Tibial nerve (tissue), 4 donors: ENCODE results near the gene DCP1B. TPM values are rescaled to one million over a fixed set of nuclear protein-coding genes. Genes with fewer than 3 reads are reported as not detected.

Source experiments
- DNase-seq, 2 donors: peaks; one replicate each; pipeline ENCODE4 v3.0.0-alpha.2; 2019; ENCODE audit warnings: low spot score in 2 of 2
- H3K27ac ChIP-seq, 4 donors: fragments of 200-600 bp; sonication (generic) in 3 of 4; one replicate each; pipeline ENCODE4 v1.5.1; 2017 to 2019; ENCODE audit warnings: mild to moderate bottlenecking in 1 of 4
- H3K27me3 ChIP-seq, 2 donors: fragments of 200-600 bp; sonication (generic) in 1 of 2; one replicate each; pipeline versions ENCODE4 v1.5.1 to v1.6.0; 2017 to 2019
- H3K36me3 ChIP-seq, 3 donors: fragments of 200-600 bp; sonication (generic); one replicate each; pipeline ENCODE4 v1.5.1; 2018 to 2019
- H3K4me1 ChIP-seq, 4 donors: fragments of 200-600 bp; sonication (generic) in 3 of 4; one replicate each; pipeline ENCODE4 v1.5.1; 2017 to 2019
- H3K4me3 ChIP-seq, 4 donors: fragments of 200-600 bp; sonication (generic) in 3 of 4; one replicate each; pipeline ENCODE4 v1.5.1; 2017 to 2019; ENCODE audit warnings: mild to moderate bottlenecking in 1 of 4, moderate library complexity in 1 of 4
- H3K9me3 ChIP-seq, 4 donors: fragments of 200-600 bp; sonication (generic) in 3 of 4; one replicate each; pipeline ENCODE4 v1.5.1; 2017 to 2019
- CTCF ChIP-seq, 5 experiments: fragments of 200-600 bp in 3 of 5; fragments of 450-650 bp in 2 of 5; sonication (generic) in 3 of 5; IDR thresholded peaks; one replicate each; pipeline ENCODE4 v1.5.1; 2016 to 2019; ENCODE audit warnings: antibody characterized with exemption in 5 of 5, mild to moderate bottlenecking in 3 of 5, moderate library complexity in 2 of 5
- EP300 ChIP-seq, 2 donors: sonication (generic); formaldehyde crosslinking; IDR thresholded peaks; one replicate each; pipeline ENCODE4 v1.6.1; 2017; ENCODE audit warnings: antibody characterized with exemption in 2 of 2, mild to moderate bottlenecking in 1 of 2
- POLR2A ChIP-seq, 2 donors: fragments of 450-650 bp; IDR thresholded peaks; one replicate each; pipeline ENCODE4 v1.6.1; 2017; ENCODE audit warnings: antibody characterized with exemption in 2 of 2, mild to moderate bottlenecking in 2 of 2, moderate library complexity in 2 of 2
- WGBS, 2 donors: methylation state at CpG; one replicate each; pipeline ENCODE4 v1.1.5; 2018; 5-methylcytosine and 5-hydroxymethylcytosine counted together
- total RNA-seq, 4 donors: library from RNA; depleted of rRNA; stranded (reverse); fragments of >200 nt; gene quantifications; one replicate each; pipeline ENCODE4 v1.1.0, GENCODE V29; 2016

The DCP1B gene
- total RNA-seq, 4 donors from 2014 or later, result 7.5 to 21.0 (median 13.3) TPM

GRCh38 chr12:2039034-2039433, 34.8 kb upstream of the DCP1B start:
- no peak overlapping the region for H3K4me3 ChIP-seq
- no peaks in the 10 kb centered on the region for H3K9me3 ChIP-seq
- TF ChIP-seq EP300 (IDR thresholded peaks at IDR 0.05) (no peak), CTCF (IDR thresholded peaks at IDR 0.05) (no peak), POLR2A (IDR thresholded peaks at IDR 0.05) (no peak)
- H3K27ac ChIP-seq, result no peak overlapping the region
- DNase-seq, result no peak
- peaks cover 0 to 16% (median 6%) of the 10 kb centered on the region in 4 donors for H3K4me1 ChIP-seq
- H3K27me3 ChIP-seq, result no peaks in the 10 kb centered on the region
- H3K36me3 ChIP-seq, result no peaks in the 10 kb centered on the region

GRCh38 chr12:2035431-2036055, 31.3 kb upstream of the DCP1B start:
- H3K27ac ChIP-seq, result no peak overlapping the region
- 56 to 66% methylated on average over 15 of the region's 15 CpGs for WGBS, 2 donors
- H3K4me1 ChIP-seq, result peaks cover 0 to 16% (median 6%) of the 10 kb centered on the region in 4 donors

GRCh38 chr12:2034633-2035430, 30.6 kb upstream of the DCP1B start:
- H3K9me3 ChIP-seq, result no peaks in the 10 kb centered on the region
- peaks cover 0 to 16% (median 6%) of the 10 kb centered on the region in 4 donors for H3K4me1 ChIP-seq
- H3K36me3 ChIP-seq, result no peaks in the 10 kb centered on the region
- H3K27me3 ChIP-seq, result no peaks in the 10 kb centered on the region
- TF ChIP-seq CTCF (IDR thresholded peaks at IDR 0.05), result peak; percentile 93 to 98 (median 96)
- no peak for TF ChIP-seq POLR2A (IDR thresholded peaks at IDR 0.05)
- H3K27ac ChIP-seq, result no peak overlapping the region
- peak overlapping the region in 3 of 4 donors; percentile 34 to 47 (median 38) for H3K4me3 ChIP-seq
- WGBS, 2 donors, result 20 to 23% methylated on average over 22 to 26 of the region's 47 CpGs
- DNase-seq, result peak; percentile 81

More at GRCh38 chr12:2035431-2036055, 31.3 kb upstream of the DCP1B start:
- no peak for DNase-seq
- TF ChIP-seq EP300 (IDR thresholded peaks at IDR 0.05) (no peak), POLR2A (IDR thresholded peaks at IDR 0.05) (no peak), CTCF (IDR thresholded peaks at IDR 0.05) (no peak)
- Histone ChIP-seq H3K4me3 (peak overlapping the region in 3 of 4 donors; percentile 34 to 47 (median 38)), H3K36me3 (no peaks in the 10 kb centered on the region), H3K27me3 (no peaks in the 10 kb centered on the region), H3K9me3 (no peaks in the 10 kb centered on the region)

- Histone ChIP-seq H3K9me3 (no peaks in the 10 kb centered on the region), H3K4me3 (no peak overlapping the region), H3K36me3 (no peaks in the 10 kb centered on the region), H3K4me1 (peaks cover 0 to 16% (median 6%) of the 10 kb centered on the region in 4 donors), H3K27me3 (no peaks in the 10 kb centered on the region), H3K27ac (no peak overlapping the region)
- no peak for DNase-seq
- TF ChIP-seq POLR2A (IDR thresholded peaks at IDR 0.05) (no peak), CTCF (IDR thresholded peaks at IDR 0.05) (no peak), EP300 (IDR thresholded peaks at IDR 0.05) (no peak)
- WGBS, 2 donors, result 50 to 65% methylated on average over 8 of the region's 8 CpGs
These were observed 28.2 kb upstream of the DCP1B start for GRCh38 chr12:2032506-2032905.

- H3K27me3 ChIP-seq, result no peaks in the 10 kb centered on the region
- H3K27ac ChIP-seq, result no peak overlapping the region
- H3K36me3 ChIP-seq, result no peaks in the 10 kb centered on the region
- no peak overlapping the region for H3K4me3 ChIP-seq
- WGBS, 2 donors, result 92 to 95% methylated on average over 3 of the region's 3 CpGs
- peaks cover 0 to 6% (median 2%) of the 10 kb centered on the region in 4 donors for H3K4me1 ChIP-seq
- no peak for DNase-seq
- TF ChIP-seq CTCF (IDR thresholded peaks at IDR 0.05) (no peak), POLR2A (IDR thresholded peaks at IDR 0.05) (no peak), EP300 (IDR thresholded peaks at IDR 0.05) (no peak)
- H3K9me3 ChIP-seq, result no peaks in the 10 kb centered on the region
These were observed 25.6 kb upstream of the DCP1B start for GRCh38 chr12:2029851-2030250.
